Small intestine (tissue), 7 donors: ENCODE data around the gene CABLES1. TPM values are rescaled to one million over a fixed set of nuclear protein-coding genes. Genes with fewer than 3 reads are reported as not detected.

Source experiments
- DNase-seq, 2 donors: peaks; one replicate each; pipeline versions ENCODE4 v3.0.0 to v3.0.0-alpha.2; 2013
- FAIRE-seq: peaks from 2 replicates; lab custom pipeline; 2012; peaks lifted over from hg19 to GRCh38; lab: Jason Lieb, UNC
- H3K27ac ChIP-seq, 3 donors: one replicate each; pipeline ENCODE4 v1.5.1; 2013; ENCODE audit warnings: low read length in 2 of 3, mild to moderate bottlenecking in 2 of 3, control low read depth in 1 of 3, inconsistent platforms in 1 of 3, low read depth in 1 of 3, moderate library complexity in 1 of 3
- H3K27me3 ChIP-seq, 3 donors: one replicate each; pipeline ENCODE4 v1.6.1; 2013; ENCODE audit warnings: low read length in 3 of 3, inconsistent platforms in 1 of 3; ENCODE audit not compliant: control insufficient read depth in 3 of 3, insufficient read depth in 3 of 3
- H3K36me3 ChIP-seq, 3 donors: one replicate each; pipeline ENCODE4 v1.6.1; 2013; ENCODE audit warnings: low read length in 3 of 3, inconsistent platforms in 1 of 3, low read depth in 1 of 3, mild to moderate bottlenecking in 1 of 3, moderate library complexity in 1 of 3; ENCODE audit not compliant: control insufficient read depth in 3 of 3, insufficient read depth in 2 of 3
- H3K4me1 ChIP-seq, 3 donors: one replicate each; pipeline ENCODE4 v1.6.1; 2013; ENCODE audit warnings: low read length in 2 of 3, inconsistent platforms in 1 of 3, low read depth in 1 of 3, mild to moderate bottlenecking in 1 of 3, moderate library complexity in 1 of 3; ENCODE audit not compliant: control insufficient read depth in 3 of 3, insufficient read depth in 2 of 3
- H3K4me3 ChIP-seq, 3 donors: one replicate each; pipeline ENCODE4 v1.5.1; 2013; ENCODE audit warnings: low read length in 3 of 3, control low read depth in 1 of 3, inconsistent platforms in 1 of 3, low read depth in 1 of 3, mild to moderate bottlenecking in 1 of 3, moderate library complexity in 1 of 3
- H3K9me3 ChIP-seq, 2 donors: one replicate each; pipeline ENCODE4 v1.6.1; 2013; ENCODE audit warnings: low read depth in 1 of 2, low read length in 1 of 2; ENCODE audit not compliant: control insufficient read depth in 2 of 2, insufficient read depth in 1 of 2
- WGBS, 3 donors: extraction: QIAGEN DNeasy Blood & Tissue Kit; methylation state at CpG; one replicate each; pipeline ENCODE4 v1.1.7; 2013; 5-methylcytosine and 5-hydroxymethylcytosine counted together
- polyA plus RNA-seq, 4 donors: library from polyadenylated mRNA; stranded (reverse) in 3 of 4; unstranded in 1 of 4; fragments of 200-250 nt in 3 of 4; fragments of 120-200 nt in 1 of 4; gene quantifications; one replicate each; pipeline versions ENCODE4 v1.2.1 to v1.2.3, GENCODE V29; 2013
- donor health status: healthy with polysubstance abuse.
- donor health status: control.
- donor health status: control.
- donor health status: Bipolar disorder and iron deficiency.
- donor health status: healthy.

Gene CABLES1
- polyA plus RNA-seq, 4 donors, result 6.9 to 11.7 (median 8.5) TPM

- no peak overlapping the region for H3K4me3 ChIP-seq
- peaks cover 0 to 11% of the 10 kb centered on the region in 2 donors for H3K9me3 ChIP-seq
- no peaks in the 10 kb centered on the region for H3K27me3 ChIP-seq
- no peaks in the 10 kb centered on the region for H3K36me3 ChIP-seq
- WGBS, 3 donors, result 6 to 46% (median 42%) methylated on average over 5 of the region's 5 CpGs
- DNase-seq (peak in 1 of 2 donors; percentile 65), FAIRE-seq (no peak)
- H3K4me1 ChIP-seq, result peaks cover 5 to 16% (median 6%) of the 10 kb centered on the region in 3 donors
- peak overlapping the region; percentile 2 to 61 (median 53) for H3K27ac ChIP-seq
Observed at GRCh38 chr18:23114911-23115310, 20.4 kb upstream of the CABLES1 start.

- FAIRE-seq (no peak), DNase-seq (peak in 1 of 2 donors; percentile 74)
- peaks cover 5 to 16% (median 6%) of the 10 kb centered on the region in 3 donors for H3K4me1 ChIP-seq
- no peak overlapping the region for H3K4me3 ChIP-seq
- no peaks in the 10 kb centered on the region for H3K27me3 ChIP-seq
- H3K36me3 ChIP-seq, result no peaks in the 10 kb centered on the region
- peaks cover 0 to 11% of the 10 kb centered on the region in 2 donors for H3K9me3 ChIP-seq
- 29 to 49% (median 40%) methylated on average over 5 of the region's 5 CpGs for WGBS, 3 donors
- H3K27ac ChIP-seq, result no peak overlapping the region
Observed at GRCh38 chr18:23115683-23116096, 19.6 kb upstream of the CABLES1 start.

GRCh38 chr18:23121133-23121532 is 14.2 kb upstream of the CABLES1 start:
- Histone ChIP-seq H3K4me1 (no peaks in the 10 kb centered on the region), H3K27me3 (no peaks in the 10 kb centered on the region), H3K9me3 (no peaks in the 10 kb centered on the region), H3K36me3 (no peaks in the 10 kb centered on the region), H3K27ac (no peak overlapping the region), H3K4me3 (no peak overlapping the region)
- DNase-seq, result no peak
- FAIRE-seq, result no peak
- WGBS, 3 donors, result 83 to 92% (median 91%) methylated on average over 8 of the region's 8 CpGs

- no peak overlapping the region for H3K27ac ChIP-seq
- no peak overlapping the region for H3K4me3 ChIP-seq
- no peaks in the 10 kb centered on the region for H3K9me3 ChIP-seq
- WGBS, 3 donors, result 73 to 77% (median 76%) methylated on average over 15 of the region's 15 CpGs
- DNase-seq (no peak), FAIRE-seq (no peak)
- H3K4me1 ChIP-seq, result no peaks in the 10 kb centered on the region
- no peaks in the 10 kb centered on the region for H3K36me3 ChIP-seq
- H3K27me3 ChIP-seq, result no peaks in the 10 kb centered on the region
Observed at GRCh38 chr18:23122334-23123229, 12.7 kb upstream of the CABLES1 start.

GRCh38 chr18:23126376-23127056 is 8.8 kb upstream of the CABLES1 start:
- Histone ChIP-seq H3K4me3 (no peak overlapping the region), H3K27ac (no peak overlapping the region), H3K9me3 (no peaks in the 10 kb centered on the region), H3K4me1 (peaks cover 0 to 6% (median 0%) of the 10 kb centered on the region in 3 donors), H3K36me3 (no peaks in the 10 kb centered on the region), H3K27me3 (no peaks in the 10 kb centered on the region)
- FAIRE-seq, result no peak
- 32 to 60% (median 49%) methylated on average over 11 of the region's 11 CpGs for WGBS, 3 donors
- peak; percentile 28 to 52 for DNase-seq

GRCh38 chr18:23127090-23127489 is 8.2 kb upstream of the CABLES1 start:
- WGBS, 3 donors, result 11 to 55% (median 43%) methylated on average over 6 of the region's 6 CpGs
- no peak overlapping the region for H3K27ac ChIP-seq
- H3K36me3 ChIP-seq, result no peaks in the 10 kb centered on the region
- H3K9me3 ChIP-seq, result no peaks in the 10 kb centered on the region
- DNase-seq (no peak), FAIRE-seq (no peak)
- no peak overlapping the region for H3K4me3 ChIP-seq
- H3K27me3 ChIP-seq, result no peaks in the 10 kb centered on the region
- peaks cover 0 to 6% (median 0%) of the 10 kb centered on the region in 3 donors for H3K4me1 ChIP-seq

- peaks cover 0 to under 1% (median 0%) of the 10 kb centered on the region in 3 donors for H3K27me3 ChIP-seq
- peaks cover 0 to 13% (median under 1%) of the 10 kb centered on the region in 3 donors for H3K4me1 ChIP-seq
- H3K27ac ChIP-seq, result no peak overlapping the region
- DNase-seq (no peak), FAIRE-seq (no peak)
- no peaks in the 10 kb centered on the region for H3K36me3 ChIP-seq
- H3K9me3 ChIP-seq, result no peaks in the 10 kb centered on the region
- H3K4me3 ChIP-seq, result no peak overlapping the region
- 72 to 87% (median 80%) methylated on average over 5 to 8 of the region's 8 CpGs for WGBS, 3 donors
Observed at GRCh38 chr18:23129355-23130002, 5.8 kb upstream of the CABLES1 start.

GRCh38 chr18:23131693-23132319 is 3.5 kb upstream of the CABLES1 start:
- Histone ChIP-seq H3K27ac (no peak overlapping the region), H3K9me3 (no peaks in the 10 kb centered on the region), H3K27me3 (peaks cover 0 to 13% (median 0%) of the 10 kb centered on the region in 3 donors), H3K36me3 (no peaks in the 10 kb centered on the region), H3K4me1 (peaks cover 0 to 22% (median 4%) of the 10 kb centered on the region in 3 donors), H3K4me3 (no peak overlapping the region)
- FAIRE-seq, result no peak
- 18 to 24% (median 22%) methylated on average over 8 of the region's 8 CpGs for WGBS, 3 donors
- DNase-seq, result peak; percentile 81 to 82
